H54 (cell line): Measurements from ENCODE around the gene FOXP2.
A peak's percentile ranks its signal among the peaks of the same experiment; 100 is the strongest.

Source experiments
- DNase-seq: peaks from one replicate; pipeline ENCODE4 v3.0.0; 2011; ENCODE audit warnings: low spot score, mixed read lengths; ENCODE audit not compliant: insufficient read length
- FAIRE-seq: peaks from 3 replicates; lab custom pipeline; 2011; peaks lifted over from hg19 to GRCh38; lab: Jason Lieb, UNC
- POLR2A ChIP-seq: IDR thresholded peaks from 2 replicates; pipeline ENCODE4 v1.6.1; 2011; ENCODE audit warnings: low read depth, mild to moderate bottlenecking, low read length

FOXP2 gene

DNA sequence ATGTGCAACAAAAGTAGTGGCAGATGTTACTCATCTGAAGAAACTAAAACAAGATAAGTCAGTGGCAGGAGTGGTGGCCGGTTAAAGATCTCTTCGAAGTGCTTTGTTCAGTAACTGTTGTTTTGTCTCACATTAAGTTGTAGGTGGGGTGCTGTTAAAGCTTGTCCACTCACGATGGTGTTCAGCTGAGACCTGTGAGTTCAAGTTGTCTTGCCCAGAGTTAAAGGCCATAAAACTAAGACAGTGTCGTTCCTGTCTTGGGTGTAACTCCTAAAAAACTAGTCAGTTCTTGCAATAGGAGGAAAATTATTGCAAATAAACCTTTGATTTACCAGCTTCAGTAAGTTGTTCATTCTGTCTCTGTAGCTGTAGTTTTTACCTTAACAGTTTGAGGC is 857 bp upstream of the FOXP2 start:
- FAIRE-seq (peak; percentile 6), DNase-seq (no peak)
- TF ChIP-seq POLR2A, result no peak

DNA sequence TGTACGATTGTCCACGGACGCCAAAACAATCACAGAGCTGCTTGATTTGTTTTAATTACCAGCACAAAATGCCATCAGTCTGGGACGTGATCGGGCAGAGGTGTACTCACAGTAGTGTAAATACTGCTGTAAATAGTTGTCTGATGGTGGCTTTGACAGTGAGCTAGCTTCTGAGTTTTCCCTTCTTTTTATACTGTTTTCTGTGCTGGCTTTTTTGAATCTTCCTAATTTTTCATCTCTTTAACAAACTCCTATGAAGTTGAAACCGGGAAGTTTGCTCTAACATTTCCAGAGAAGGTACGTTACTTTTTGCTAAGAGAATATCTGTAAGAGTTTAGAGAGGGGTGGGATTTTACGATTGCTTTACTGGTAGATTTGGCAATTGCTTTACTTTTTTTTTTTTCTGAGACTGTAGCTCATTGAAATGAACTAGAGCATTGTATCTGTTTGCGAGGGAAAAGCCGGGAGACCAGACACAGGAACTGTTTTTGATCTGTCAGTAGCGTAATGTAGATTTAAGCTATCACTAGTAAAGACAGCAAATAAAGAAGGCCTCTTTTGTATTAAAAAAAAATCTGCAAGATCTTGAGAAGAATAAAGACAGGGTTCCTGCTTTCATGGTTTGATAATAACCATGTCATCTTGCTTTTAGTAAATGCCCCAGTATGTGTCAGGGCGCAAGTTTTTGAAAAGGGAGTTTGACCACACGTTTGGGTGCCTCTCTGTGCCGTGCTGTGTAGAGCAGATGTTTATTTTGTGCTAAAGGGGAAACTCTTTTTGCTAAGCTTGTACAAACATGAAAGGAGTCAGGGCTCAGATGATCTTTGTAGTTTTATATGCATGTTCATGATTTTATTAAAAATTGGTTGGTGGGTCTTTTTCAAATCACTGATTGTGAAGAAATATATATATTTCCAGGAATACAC is 712 bp downstream of the FOXP2 start:
- FAIRE-seq, result no peak
- no peak for DNase-seq
- TF ChIP-seq POLR2A, result no peak

DNA sequence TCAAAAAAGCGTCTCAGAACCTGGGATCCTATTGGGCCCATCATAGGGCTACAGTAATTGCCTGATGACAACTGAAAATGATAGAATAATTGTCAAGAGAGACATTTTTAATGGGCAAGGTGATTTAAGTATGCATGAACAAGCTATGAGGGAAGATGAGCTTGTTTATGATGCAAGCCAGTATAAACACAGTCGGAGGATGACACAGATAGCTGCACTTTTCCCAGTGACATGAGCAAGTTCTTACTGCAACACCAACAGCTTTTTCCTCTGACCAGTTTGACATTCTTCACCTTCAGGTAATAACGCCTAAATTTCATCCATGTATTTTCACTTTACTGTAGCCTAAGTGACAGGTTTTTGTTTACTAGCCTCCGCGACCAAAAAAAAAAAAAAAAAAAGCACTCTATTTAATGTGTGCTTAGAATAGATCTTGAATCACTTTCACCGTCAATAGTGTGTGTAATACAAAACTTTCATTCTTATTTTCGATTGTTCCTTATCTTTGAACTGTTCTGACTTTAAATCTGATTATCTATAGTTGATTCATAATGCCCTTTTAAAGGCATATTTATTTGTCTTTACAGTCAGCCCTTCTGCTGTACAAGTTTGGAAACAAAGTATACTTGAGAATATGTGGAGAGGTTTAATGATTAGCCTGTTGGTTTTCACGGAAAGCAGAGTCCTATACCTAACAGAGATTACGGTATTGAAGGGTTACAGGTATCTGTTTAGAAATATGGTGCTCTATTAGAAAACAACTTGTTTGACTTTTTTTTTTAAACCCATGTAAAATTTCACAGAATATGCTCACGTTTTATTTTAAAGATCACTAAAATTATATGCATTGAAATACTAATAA is 1.7 kb downstream of the FOXP2 start:
- peak; percentile 11 for FAIRE-seq
- no peak for DNase-seq
- no peak for TF ChIP-seq POLR2A

DNA sequence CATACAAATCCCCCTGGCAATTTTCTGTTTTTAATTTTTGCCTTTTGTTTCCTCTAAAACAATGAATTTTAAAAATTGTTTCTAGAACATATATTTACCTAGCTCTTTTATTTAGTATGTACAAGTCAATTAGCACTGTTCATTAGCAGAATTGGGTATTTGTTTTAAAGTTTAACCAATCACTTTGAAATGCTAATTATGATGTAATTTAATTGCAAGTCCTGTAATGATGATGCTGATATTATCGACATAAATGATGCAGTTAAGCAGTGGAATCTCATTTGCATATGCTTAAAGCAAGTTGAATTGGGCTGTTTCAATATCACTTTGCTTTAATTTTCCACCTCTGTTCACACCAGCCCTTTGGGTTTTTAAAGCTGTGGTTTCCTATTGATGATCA is 2.7 kb downstream of the FOXP2 start:
- FAIRE-seq (no peak), DNase-seq (no peak)
- no peak for TF ChIP-seq POLR2A

DNA sequence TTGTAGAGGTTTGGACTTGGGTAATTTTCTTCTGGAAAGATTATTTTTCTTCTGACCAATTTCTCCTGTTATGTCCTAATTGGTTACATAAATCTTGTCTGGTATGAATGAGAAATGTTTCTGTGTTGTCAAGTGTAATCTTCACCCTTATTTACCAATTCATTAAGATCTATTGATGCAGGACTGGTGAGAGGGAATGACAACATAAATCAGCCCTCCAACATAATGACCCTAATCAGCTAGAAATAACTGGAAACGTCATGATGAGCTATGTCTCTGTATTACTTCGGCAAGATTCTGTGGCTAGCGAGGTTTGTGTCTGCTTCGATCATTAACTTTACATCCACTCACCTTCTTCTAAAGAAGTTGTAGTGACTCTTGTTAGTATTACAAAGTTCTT is 3.5 kb downstream of the FOXP2 start:
- FAIRE-seq (no peak), DNase-seq (no peak)
- TF ChIP-seq POLR2A, result no peak

DNA sequence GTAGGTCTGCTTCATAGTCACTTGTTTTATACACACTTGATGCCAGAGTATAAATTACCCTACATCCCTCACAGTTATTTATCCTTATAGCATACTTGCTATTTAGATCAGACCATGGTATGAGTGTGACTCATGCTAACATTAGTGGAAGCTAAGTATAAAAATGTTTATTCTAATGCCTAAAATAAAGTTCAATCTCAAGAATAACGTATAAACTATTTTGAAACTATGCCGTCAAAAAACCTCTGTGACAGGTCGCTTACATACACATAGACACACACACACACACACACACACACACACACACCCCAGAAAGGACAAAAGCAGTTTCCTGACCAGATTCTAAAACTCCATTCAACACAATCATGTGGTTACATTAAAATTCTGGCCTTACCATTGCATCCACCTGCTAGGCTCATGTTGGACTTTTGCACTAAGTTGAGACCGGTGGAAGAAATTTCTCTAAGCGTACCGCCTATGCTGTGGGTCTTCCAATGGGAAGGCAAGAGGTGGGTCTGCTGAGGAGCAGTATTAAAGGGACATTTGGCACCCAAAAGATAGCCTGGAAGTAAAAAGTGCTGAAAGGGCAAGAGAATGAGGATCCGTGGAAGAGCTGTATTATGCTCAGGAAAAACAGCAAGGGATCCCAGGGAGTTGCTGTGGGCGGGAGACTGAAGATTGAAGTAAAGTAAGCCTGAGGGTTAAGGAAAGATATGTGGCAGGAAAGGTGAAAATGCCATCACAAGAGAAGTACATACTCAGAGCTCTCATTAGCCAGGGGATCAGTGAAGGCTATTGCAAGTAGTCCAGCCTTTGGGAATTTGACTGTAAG is 5.0 kb downstream of the FOXP2 start:
- FAIRE-seq, result no peak
- no peak for DNase-seq
- TF ChIP-seq POLR2A, result no peak

DNA sequence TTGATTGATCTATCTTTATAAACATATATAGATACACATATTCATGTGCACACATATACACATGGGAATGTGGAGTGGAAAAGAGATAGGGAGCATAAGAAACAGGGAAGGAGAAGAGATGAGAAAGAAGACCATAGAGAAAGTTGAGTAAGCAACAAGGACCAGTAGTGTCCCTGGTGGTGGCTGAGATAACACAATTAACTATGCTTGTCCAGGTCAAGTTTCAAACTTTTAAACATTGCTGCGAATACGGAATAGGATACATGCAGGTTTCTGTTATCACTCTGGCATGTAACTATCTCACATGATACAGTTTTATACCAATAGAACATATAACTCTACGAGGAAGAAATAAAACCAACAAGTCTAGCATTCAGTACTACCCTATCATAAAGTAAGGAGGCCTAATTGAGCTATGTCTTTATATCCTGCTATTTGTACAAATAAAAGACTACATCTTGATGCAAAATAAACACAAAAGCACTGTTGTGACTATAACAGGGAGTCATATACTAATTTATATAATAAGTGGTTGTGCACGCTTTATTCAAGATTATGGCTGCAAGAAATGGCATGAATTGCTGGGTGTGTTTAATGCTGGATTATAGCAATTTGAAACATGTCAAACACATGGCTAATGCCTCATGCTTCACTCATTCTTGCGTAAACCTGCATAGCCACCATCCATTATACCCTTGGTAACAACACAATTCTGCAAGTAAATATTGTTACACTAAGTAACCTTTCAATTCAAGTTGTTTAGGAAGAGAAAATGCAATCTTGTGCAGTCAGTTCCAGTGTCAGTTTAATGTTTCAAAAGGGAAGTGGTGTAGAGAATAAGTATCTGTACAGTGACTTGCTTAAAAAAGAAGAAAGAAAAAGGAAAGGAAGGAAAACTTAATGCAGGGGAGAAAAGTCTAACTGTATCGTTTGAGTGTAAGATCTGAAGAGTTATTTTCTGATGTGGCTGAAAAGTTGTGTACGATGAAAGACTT is 8.2 kb downstream of the FOXP2 start:
- no peak for DNase-seq
- no peak for TF ChIP-seq POLR2A
- FAIRE-seq, result peak; percentile 80

DNA sequence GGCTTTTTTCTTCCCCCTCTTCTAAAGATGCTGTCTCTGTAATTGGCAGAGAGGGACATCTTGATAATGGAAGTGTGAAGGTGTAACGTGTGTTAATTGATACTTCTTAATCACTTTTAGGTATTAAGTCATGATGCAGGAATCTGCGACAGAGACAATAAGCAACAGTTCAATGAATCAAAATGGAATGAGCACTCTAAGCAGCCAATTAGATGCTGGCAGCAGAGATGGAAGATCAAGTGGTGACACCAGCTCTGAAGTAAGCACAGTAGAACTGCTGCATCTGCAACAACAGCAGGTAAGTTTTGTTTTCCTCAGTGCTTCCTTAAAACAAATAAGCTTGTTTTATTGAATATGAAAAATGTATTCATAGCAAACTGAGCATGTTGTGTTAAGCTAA is 11.8 kb downstream of the FOXP2 start:
- DNase-seq, result no peak
- no peak for TF ChIP-seq POLR2A
- no peak for FAIRE-seq

GRCh38 chr7:114426824-114427223 is 12.2 kb downstream of the FOXP2 start:
- TF ChIP-seq POLR2A, result no peak
- peak; percentile 6 for FAIRE-seq

DNA sequence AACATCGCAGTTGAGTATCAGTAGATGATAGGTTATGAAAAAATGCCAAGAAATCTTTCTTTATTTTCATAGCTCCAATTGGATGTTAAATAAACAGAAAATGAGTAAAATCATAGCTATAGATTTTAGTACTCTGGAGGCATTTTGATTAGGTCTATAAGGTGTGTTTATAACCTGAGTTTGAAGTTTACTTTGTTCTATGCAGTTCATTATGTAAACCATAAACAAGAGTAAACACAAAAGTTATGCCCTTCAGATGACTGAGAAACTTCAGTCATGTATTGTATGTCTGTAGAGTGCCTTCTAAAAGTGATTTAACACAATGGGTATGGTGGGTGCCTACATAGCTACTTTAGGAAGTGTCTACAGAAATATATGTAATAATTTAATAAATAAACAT is 13.6 kb downstream of the FOXP2 start:
- FAIRE-seq (no peak), DNase-seq (no peak)

More at GRCh38 chr7:114426824-114427223, 12.2 kb downstream of the FOXP2 start:
- no peak for DNase-seq

DNA sequence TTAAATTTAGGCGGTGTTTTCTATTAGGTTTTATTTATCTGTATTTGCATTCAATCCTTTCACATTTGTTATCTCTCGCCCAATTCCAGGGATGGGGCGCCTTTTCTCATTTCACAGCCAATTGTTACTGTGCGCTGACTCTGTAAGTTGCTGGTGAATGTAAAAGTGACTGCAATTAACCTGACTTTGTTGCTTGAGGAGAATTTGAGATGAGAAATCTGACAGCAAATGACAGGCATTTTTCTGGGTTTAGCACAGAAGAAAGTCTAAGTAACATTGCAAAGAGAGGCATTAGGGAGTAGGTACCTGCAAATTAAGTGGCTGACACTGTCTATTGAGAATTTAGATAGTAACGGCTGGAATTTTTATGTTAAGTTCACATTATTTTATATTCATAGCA is 16.6 kb downstream of the FOXP2 start:
- DNase-seq (no peak), FAIRE-seq (no peak)
- no peak for TF ChIP-seq POLR2A

More for the DNA sequence above, 13.6 kb downstream of the FOXP2 start:
- no peak for TF ChIP-seq POLR2A

GRCh38 chr7:114432061-114432460 is 17.4 kb downstream of the FOXP2 start:
- no peak for DNase-seq
- no peak for FAIRE-seq
- TF ChIP-seq POLR2A, result no peak
